NK-92 treated with Interleukin-12 subunit alpha and Interleukin-12 subunit beta, amount 100 ng/mL, for 24 hours (cell line): Measurements from ENCODE around the gene GMPR2.
"Not testable (repeated sequence)": the region's sequence is repeated elsewhere in the genome, so short reads cannot be mapped to it uniquely, and the experiment has no call there.

Experiments
- DNase-seq: peaks from one replicate; lab custom pipeline; 2025; lab: John Stamatoyannopoulos, UW

The GMPR2 gene

GRCh38 chr14:24202538-24202937, 30.2 kb upstream of the GMPR2 start:
- not testable (repeated sequence) for DNase-seq

DNA sequence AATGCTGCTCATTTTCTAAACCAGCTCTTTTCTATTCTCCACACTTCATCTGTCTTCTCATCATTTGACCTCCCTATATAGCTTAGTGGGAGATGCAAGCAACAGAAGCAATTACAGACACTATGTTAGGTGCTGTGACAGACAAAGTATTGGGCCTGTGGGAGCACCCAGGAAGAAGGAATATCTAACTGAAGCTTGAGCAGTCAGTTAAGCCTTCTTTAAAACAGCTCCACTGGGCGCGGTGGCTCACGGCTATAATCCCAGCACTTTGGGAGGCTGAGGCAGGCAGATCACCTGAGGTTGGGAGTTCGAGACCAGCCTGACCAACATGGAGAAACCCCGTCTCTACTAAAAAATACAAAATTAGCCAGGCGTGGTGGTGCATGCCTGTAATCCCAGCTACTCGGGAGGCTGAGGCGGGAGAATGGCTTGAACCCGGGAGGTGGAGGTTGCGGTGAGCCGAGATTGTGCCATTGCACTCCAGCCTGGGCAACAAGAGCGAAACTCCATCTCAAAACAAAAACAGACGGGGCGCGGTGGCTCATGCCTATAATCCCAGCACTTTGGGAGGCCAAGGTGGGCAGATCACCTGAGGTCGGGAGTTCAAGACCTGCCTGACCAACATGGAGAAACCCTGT, 29.4 kb upstream of the GMPR2 start:
- not testable (repeated sequence) for DNase-seq

DNA sequence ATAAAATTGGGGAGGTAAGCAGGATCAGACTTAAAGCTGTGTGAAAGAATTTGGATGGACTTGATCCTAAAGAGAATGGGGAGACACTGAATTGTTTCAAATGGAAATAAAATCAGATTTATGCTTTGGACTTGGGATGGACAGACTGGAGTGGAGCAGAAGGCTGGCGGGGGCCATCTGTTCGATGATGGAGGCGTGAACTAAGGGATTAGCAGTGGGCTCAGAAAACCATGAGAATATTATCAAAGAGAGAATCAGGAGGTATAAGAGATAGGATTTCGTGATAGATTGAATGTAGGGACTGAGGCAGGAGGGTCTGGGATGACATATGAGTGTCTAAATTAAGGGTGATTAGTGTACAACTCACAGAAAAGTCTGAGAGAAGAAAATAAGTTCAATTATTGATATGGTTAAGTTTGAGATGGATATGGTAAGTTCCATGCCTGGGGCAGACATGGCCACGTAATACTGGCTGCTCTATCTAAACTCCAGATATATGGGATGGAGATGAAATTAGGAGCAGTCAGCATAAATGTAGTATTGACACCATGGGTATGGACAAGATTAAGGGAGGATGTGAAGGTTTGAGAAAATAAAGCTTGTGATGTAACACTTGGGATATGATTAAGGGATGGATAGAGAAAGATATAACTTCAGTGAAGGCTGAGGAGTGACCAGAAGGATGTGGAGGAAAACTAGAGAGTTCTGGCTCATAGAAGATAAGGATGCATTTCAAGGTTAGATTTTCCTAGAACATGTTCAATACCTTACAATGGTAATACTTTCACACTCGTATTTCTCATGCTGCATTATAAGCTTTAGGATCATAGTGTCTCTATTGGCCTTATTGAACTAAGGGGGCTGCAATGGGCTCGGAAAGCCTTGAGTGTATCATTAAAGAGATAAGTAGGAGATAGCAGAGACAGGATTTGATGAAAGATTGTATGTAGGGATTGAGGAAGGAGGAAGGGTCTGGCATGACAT, 28.3 kb upstream of the GMPR2 start:
- no peak for DNase-seq

GRCh38 chr14:24206260-24207103, 26.2 kb upstream of the GMPR2 start:
- no peak for DNase-seq

GRCh38 chr14:24207104-24207551, 25.6 kb upstream of the GMPR2 start:
- no peak for DNase-seq

GRCh38 chr14:24207625-24208024, 25.1 kb upstream of the GMPR2 start:
- DNase-seq = no peak

GRCh38 chr14:24211311-24211710, 21.4 kb upstream of the GMPR2 start:
- no peak for DNase-seq

DNA sequence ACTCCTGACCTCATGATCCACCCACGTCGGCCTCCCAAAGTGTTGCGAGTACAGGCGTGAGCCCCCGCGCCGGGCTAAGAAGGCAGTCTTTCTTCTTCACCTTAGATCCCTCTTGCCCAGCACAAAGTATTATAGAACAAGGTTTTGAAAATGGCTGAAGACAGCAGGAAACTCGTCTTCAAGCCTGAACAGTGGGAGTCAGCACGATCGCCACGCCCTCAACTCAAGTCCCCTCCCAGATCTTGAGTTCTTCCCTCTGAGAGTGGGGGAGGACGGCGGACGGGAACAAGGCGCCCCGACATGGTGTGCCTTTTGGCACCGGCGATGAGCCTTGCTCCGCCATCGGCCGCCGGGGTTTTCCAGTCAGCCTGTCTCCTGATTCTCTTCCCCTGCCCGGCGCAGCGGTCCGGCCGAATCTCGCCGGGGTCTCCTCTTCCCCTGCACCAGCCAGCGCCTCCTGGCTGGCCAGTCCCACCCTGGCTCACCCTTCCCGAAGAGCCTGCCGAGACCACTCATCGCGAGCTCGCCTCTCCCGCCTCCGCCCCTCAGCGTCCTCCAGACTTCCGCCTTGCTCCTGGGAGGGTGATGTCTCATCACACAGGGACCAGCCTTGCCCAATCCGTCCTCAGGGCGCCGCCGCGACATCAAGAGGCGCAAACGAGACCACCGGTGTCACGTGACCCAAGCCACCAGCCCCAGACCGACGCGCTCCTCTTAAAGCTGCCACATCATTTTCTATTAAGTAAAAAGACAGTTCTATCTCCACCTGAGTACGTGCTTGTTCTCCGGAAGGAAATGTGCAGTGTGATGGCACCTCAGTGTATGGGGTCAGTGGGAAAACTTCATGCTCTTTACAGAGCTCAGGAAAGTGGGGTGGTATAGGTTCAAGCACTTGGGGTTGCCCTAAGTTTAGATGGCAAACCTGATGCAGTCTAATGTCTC, 19.5 kb upstream of the GMPR2 start, which contains the start of gene CHMP4A:
CHMP4A (minus strand) TSS at position 565 of the 942 bp plus-strand sequence; CDS start at position 516, 49 bp downstream.
- peak; percentile 96 for DNase-seq

DNA sequence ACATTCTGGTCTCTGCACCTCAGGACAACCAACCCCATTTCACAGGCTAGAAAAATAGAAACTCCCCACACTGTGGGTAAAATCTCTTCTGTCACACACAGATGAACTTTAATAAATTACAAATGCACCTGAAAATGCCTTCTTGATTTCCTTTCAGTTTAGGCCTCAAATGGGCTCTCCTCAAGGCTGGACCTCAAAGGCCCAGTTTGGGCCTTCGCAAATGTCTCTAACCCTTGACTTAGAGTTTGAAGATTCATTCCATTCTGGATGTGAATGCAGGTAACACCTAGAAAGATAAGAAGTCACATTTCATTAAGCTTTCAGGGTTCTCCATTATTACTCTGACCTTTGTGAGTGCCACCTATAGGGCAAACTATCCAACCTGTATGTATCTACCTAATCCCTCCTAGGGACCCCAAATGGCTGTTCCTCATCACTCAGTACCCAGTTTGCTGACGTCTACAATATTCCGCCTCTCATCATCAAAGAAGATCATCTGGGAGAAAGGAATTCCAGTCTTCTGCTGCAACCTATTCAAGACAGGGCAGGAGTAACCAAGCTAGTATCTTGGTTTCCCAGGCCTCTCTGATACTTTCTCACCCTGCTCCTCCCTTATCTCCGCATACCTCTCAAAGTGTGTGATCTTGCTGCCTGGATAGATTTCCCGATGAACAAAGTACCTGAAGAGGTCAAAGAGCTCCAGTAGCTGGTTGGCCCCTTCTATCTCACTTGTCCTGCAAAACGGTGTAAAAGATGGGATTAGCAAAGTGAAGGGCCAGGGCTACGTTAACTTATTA, 18.7 kb upstream of the GMPR2 start:
- DNase-seq = no peak

DNA sequence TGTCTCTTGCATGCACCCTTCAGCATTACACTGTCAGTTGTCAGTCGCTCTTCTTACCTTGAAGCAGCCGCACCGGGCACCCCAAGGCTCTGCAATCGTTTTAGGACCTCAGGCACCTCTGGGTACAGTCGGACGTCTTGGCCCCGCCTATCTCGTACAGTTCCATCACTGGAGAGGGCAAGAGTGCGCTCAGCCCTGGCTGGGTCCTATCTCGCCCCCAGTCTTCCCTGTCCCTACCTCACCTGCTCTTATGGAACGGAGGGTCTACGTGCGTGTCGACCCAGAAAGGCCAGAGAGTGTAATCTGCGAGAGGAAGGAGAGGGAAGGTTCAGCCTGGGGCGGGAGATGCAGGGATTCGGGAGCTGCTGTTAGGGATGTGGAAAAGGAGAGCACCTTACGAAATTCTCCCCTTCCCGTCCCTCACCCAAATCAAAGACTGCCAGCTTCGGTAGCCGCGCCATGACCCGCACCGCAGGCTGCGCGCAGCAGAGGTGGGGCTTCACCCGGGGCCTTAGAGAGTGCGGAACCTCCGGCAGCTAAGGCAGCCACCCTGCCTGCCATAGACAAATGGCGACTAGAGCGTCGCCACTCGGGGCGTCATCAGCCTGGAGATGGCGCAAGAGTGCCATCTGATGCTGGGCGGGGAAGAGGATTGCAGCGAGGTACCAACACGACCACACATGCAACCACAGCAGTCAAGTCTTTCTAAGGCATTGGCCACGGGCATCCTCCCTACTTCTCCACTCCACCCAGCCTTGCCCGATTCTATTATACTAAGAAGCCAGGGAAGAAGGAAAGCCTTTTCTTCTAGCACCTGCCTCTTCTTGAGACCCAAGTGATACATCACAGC, 17.0 kb upstream of the GMPR2 start, which contains the start of gene MDP1:
MDP1 (minus strand) TSS at position 572 of the 850 bp plus-strand sequence; CDS start at position 461, 111 bp downstream.
- peak; percentile 82 for DNase-seq

DNA sequence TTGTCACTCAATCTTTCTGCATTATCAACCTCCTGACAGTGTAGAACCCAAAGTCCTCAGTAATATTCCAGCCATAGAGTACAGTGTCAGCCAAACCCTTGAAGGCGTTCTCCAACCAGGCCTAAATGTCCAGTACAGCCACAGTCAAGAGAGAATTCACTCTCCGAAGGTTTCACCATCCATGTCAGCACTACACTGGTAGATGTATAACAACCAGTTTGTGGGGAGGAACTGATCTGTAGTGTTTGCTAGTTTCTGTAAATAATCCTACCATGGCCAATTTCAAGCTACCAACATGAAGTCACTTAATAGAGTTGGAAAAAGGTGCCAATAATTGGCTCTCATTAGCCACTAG, 16.4 kb upstream of the GMPR2 start:
- no peak for DNase-seq

DNA sequence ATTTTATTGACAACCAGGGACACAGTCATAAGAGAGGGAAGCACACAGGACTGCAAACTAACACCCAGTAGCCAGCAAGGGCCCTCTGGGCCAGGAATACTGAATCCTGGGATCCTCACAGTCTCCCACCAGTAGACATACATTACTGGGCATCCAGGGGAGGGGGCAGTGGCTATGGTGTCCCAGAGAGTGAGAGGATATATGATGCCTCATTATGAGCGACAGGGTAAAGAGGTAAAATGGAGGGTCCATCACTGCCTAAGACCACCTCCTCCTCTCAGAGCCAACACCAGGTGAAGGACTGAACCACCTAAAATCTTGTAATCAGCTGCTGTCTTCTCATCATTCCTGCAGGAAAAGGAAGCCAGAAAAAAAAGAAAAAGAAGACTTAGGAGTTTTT, 15.9 kb upstream of the GMPR2 start:
- not testable (repeated sequence) for DNase-seq

DNA sequence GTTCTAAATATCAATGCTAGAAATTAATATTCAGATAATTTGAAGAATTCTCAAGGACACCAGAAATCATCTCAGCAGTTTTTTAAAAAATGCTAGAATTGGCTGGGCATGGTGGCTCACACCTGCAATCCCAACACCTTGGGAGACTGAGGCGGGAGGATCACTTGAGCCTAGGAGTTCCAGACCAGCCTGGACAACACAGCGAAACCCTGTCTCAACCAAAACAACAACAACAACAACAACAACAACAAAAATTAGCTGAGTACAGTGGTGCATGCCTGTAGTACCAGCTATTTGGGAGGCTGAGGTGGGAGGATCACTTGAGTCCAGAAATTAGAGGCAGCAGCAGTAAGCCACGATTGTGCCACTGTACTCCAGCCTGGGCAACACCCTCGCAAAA, 13.6 kb upstream of the GMPR2 start:
- no peak for DNase-seq

- no peak for DNase-seq
Measured at GRCh38 chr14:24219521-24219920, 13.2 kb upstream of the GMPR2 start.

- DNase-seq = not testable (repeated sequence)
Measured at GRCh38 chr14:24222987-24223386, 9.7 kb upstream of the GMPR2 start.

DNA sequence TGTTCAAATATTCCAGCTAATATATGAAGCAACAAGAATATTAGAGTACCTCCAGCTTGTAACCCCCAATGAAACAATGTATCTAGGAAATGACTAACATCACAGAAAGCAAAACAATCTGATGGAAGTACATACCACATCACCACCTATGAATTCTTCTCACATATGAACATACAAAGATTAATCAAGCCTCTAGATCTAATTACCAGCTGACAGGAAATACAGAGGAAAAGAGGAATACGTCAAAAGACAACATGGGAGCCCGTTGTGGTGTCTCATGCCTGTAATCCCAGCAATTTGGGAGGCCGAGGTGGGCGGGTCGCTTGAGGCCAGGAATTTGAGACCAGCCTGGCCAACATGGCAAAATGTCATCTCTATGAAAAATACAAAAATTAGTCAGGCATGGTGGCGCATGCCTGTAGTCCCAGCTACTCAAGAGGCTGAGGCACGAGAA, 8.1 kb upstream of the GMPR2 start:
- DNase-seq = no peak

DNA sequence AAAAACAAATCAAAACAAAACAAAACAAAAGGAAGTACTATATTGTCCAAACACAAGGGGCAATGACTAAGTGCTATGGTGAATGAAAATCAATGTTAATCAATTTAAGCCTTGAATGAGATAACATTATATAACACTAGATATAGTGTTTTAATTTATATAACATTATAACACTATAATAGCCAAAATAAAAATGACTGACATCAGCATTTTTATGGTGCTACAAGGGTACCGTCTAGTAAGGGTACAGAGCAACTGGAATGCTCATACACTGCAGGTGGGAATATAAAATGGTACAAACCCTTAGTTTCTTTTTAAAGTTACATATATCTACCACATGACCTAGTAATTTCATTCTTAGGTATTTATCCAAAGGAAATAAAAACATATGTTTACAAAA, 6.3 kb upstream of the GMPR2 start:
- DNase-seq = no peak

DNA sequence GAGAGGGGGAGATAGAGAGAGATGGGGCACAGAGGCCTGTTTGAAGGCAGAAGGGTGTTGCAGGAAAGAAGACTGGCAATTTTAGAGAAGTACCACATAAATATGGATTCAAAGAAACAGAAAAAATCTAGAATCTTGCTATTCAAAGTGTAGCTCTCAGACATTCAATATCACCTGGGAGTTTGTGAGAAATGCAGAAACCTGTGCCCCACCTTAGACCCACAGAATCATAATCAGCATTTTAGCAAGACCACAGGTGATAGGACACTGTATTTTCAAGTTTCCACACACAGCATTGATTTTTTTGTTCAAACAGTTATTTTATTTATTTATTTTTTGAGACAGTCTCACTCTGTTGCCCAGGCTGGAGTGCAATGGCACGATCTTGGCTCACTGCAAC, 3.8 kb upstream of the GMPR2 start:
- DNase-seq = no peak
